Measurements from ENCODE around the gene CDHR2.

GRCh38 chr5:176508603-176509002 is 40.5 kb upstream of the CDHR2 start:
- TF ChIP-seq CTCF (IDR thresholded peaks at IDR 0.05), result no peak
- no peak for TF ChIP-seq POLR2A (IDR thresholded peaks at IDR 0.05)

All from lower leg skin (tissue), 3 donors.